GM12873 (cell line): Measurements from ENCODE around the gene ZNF546.

Source experiments
- TF ChIP-seq, protein P1 (sequence below): IDR thresholded peaks from 2 replicates; pipeline ENCODE4 v1.5.1; 2012; ENCODE audit warnings: low read depth, mild to moderate bottlenecking, moderate library complexity, low read length, control low read depth; ENCODE audit not compliant: insufficient read depth; ENCODE audit errors: missing control alignments

Gene ZNF546

GRCh38 chr19:40009674-40010073, 12.8 kb downstream of the ZNF546 start:
- TF ChIP-seq, protein P1, sequence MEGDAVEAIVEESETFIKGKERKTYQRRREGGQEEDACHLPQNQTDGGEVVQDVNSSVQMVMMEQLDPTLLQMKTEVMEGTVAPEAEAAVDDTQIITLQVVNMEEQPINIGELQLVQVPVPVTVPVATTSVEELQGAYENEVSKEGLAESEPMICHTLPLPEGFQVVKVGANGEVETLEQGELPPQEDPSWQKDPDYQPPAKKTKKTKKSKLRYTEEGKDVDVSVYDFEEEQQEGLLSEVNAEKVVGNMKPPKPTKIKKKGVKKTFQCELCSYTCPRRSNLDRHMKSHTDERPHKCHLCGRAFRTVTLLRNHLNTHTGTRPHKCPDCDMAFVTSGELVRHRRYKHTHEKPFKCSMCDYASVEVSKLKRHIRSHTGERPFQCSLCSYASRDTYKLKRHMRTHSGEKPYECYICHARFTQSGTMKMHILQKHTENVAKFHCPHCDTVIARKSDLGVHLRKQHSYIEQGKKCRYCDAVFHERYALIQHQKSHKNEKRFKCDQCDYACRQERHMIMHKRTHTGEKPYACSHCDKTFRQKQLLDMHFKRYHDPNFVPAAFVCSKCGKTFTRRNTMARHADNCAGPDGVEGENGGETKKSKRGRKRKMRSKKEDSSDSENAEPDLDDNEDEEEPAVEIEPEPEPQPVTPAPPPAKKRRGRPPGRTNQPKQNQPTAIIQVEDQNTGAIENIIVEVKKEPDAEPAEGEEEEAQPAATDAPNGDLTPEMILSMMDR, result no peak

DNA sequence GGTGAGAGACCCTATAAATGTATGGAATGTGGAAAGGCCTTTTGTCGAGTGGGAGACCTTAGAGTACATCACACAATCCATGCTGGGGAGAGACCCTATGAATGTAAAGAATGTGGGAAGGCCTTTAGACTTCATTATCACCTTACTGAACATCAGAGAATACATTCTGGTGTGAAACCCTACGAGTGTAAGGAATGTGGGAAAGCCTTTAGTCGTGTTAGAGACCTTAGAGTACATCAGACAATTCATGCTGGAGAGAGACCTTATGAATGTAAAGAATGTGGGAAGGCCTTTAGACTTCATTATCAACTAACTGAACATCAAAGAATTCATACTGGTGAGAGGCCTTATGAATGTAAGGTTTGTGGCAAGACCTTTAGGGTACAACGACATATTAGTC, 17.1 kb downstream of the ZNF546 start:
- TF ChIP-seq, protein P1, result no peak

GRCh38 chr19:40023969-40024368, 27.1 kb downstream of the ZNF546 start:
- TF ChIP-seq, protein P1, result no peak

DNA sequence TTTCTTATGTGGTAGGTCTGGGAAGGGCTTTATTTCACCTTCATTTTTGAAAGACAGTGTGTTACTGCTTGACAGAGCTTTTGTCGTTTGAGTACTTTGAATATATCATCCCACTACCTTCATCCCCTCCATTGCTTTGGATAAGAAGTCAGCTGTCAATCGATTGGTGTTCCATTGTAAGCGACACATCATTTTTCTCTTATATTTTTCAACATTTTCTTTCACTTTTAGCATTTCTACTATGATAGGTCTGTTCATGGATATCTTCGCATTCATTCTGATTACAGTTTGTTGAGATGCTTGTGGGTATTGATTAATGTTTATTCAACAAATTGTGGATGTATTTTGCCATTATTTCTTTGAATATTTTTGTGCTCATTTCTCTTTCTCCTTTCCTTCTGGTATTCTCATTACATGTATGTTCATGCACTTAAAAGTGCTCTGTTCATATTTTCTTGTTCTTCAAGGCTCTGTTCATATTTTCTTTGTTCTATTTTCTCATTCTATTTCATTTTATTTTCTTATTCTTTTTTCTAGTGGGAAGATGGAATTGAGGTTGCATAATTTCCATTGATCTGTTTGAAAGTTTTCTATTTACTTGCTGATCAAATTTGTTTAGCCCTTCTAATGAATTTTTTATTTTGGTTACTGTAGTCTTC, 29.2 kb downstream of the ZNF546 start:
- TF ChIP-seq, protein P1, result no peak

DNA sequence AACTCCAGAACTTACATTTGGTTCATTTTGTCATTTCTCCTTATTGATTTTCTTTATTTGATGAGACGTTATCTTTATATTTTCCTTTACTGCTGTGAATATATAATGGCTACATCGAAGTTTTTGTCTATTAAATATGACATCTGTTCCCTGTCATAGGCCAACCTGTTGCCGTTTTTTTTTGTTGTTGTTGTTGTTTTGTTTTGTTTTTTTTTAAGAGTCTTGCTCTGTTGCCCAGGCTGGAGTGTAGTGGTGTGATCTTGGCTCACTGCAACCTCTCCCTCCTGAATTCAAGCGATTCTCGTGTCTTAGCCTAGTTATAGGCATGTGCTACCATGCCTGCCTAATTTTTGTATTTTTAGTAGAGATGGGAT, 29.7 kb downstream of the ZNF546 start:
- TF ChIP-seq, protein P1, result no peak

- TF ChIP-seq, protein P1, result no peak
Measured at GRCh38 chr19:40033989-40034560, 37.2 kb downstream of the ZNF546 start.

DNA sequence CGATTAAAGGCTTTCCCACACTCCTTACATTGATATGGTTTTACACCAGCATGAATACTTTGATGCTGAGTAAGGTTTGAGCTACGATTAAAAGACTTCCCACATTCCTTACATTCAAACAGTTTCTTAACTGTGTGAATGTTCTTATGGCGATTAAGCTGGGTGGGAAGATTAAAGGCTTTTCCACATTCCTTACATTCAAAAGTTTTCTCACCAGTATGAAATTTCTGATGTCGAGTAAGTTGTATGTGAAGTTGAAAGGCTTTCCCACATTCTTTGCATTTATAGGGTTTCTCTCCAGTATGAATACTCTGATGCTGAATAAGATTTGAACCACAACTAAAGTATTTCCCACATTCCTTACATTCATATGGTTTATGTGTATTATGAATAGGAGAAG, 39.1 kb downstream of the ZNF546 start:
- TF ChIP-seq, protein P1, result no peak

- TF ChIP-seq, protein P1, result no peak
Measured at GRCh38 chr19:40053491-40053890, 56.6 kb downstream of the ZNF546 start.
